ENCODE data around the gene KCNT2.

KCNT2 gene

GRCh38 chr1:196214866-196215265 lies 393.4 kb downstream of the KCNT2 start:
- no peaks in the 10 kb centered on the region for H3K27me3 ChIP-seq (ENCODE audit: low read depth, low read length)
- H3K27ac ChIP-seq (ENCODE audit: low read length) = no peak overlapping the region
- no peak overlapping the region for H3K4me2 ChIP-seq (ENCODE audit: low read length)
- H3K79me2 ChIP-seq (ENCODE audit: low read length) = no peaks in the 10 kb centered on the region
- 0 out of 2 replicates have a peak, but pooled peaks cover 3% of the 10 kb centered on the region for H3K9me3 ChIP-seq (ENCODE audit: insufficient read depth, low read length)
- H3K9ac ChIP-seq (ENCODE audit: low read length) = no peak overlapping the region
- peaks cover 39% of the 10 kb centered on the region for H3K4me1 ChIP-seq (ENCODE audit: low read length)
- H3K4me3 ChIP-seq (ENCODE audit: low read length) = no peak overlapping the region
- H3K36me3 ChIP-seq (replicated peaks; ENCODE audit: low read depth, low read length) = peaks cover 10% of the 10 kb centered on the region
- no peaks in the 10 kb centered on the region for H4K20me1 ChIP-seq (ENCODE audit: insufficient read depth, low read length)
- H2AFZ ChIP-seq (ENCODE audit: low read depth, low read length) = no peak overlapping the region
- no peak for TF ChIP-seq EZH2phosphoT487 (IDR thresholded peaks at IDR 0.05; ENCODE audit: low read depth)

- peaks cover 9% of the 10 kb centered on the region for H3K36me3 ChIP-seq (replicated peaks; ENCODE audit: low read depth, low read length)
- H3K27ac ChIP-seq (ENCODE audit: low read length) = no peak overlapping the region
- H3K4me2 ChIP-seq (ENCODE audit: low read length) = no peak overlapping the region
- TF ChIP-seq EZH2phosphoT487 (IDR thresholded peaks at IDR 0.05; ENCODE audit: low read depth) (no peak), CTCF (IDR thresholded peaks at IDR 0.05; ENCODE audit: low read depth, low read length) (no peak)
- H3K4me1 ChIP-seq (ENCODE audit: low read length) = peaks cover 2% of the 10 kb centered on the region
- no peak overlapping the region for H3K4me3 ChIP-seq (ENCODE audit: low read length)
- no peak overlapping the region for H3K9ac ChIP-seq (ENCODE audit: low read length)
- H3K79me2 ChIP-seq (ENCODE audit: low read length) = no peaks in the 10 kb centered on the region
- peaks cover 8% of the 10 kb centered on the region; the same call in 1 of the 2 replicates for H3K9me3 ChIP-seq (ENCODE audit: insufficient read depth, low read length)
- H4K20me1 ChIP-seq (ENCODE audit: insufficient read depth, low read length) = no peaks in the 10 kb centered on the region
- H3K27me3 ChIP-seq (ENCODE audit: low read depth, low read length) = no peaks in the 10 kb centered on the region
- no peak overlapping the region for H2AFZ ChIP-seq (ENCODE audit: low read depth, low read length)
These were observed 398.3 kb downstream of the KCNT2 start for GRCh38 chr1:196209983-196210382.

GRCh38 chr1:196209265-196209664 lies 399.0 kb downstream of the KCNT2 start:
- no peak overlapping the region for H3K4me3 ChIP-seq (ENCODE audit: low read length)
- no peak overlapping the region for H3K27ac ChIP-seq (ENCODE audit: low read length)
- H3K9ac ChIP-seq (ENCODE audit: low read length) = no peak overlapping the region
- no peak overlapping the region for H2AFZ ChIP-seq (ENCODE audit: low read depth, low read length)
- H3K79me2 ChIP-seq (ENCODE audit: low read length) = no peaks in the 10 kb centered on the region
- peaks cover 8% of the 10 kb centered on the region; the same call in 1 of the 2 replicates for H3K9me3 ChIP-seq (ENCODE audit: insufficient read depth, low read length)
- H3K36me3 ChIP-seq (replicated peaks; ENCODE audit: low read depth, low read length) = peaks cover 4% of the 10 kb centered on the region
- no peaks in the 10 kb centered on the region for H4K20me1 ChIP-seq (ENCODE audit: insufficient read depth, low read length)
- H3K27me3 ChIP-seq (ENCODE audit: low read depth, low read length) = no peaks in the 10 kb centered on the region
- TF ChIP-seq CTCF (IDR thresholded peaks at IDR 0.05; ENCODE audit: low read depth, low read length) (no peak), EZH2phosphoT487 (IDR thresholded peaks at IDR 0.05; ENCODE audit: low read depth) (no peak)
- H3K4me2 ChIP-seq (ENCODE audit: low read length) = no peak overlapping the region
- no peaks in the 10 kb centered on the region for H3K4me1 ChIP-seq (ENCODE audit: low read length)

DNA sequence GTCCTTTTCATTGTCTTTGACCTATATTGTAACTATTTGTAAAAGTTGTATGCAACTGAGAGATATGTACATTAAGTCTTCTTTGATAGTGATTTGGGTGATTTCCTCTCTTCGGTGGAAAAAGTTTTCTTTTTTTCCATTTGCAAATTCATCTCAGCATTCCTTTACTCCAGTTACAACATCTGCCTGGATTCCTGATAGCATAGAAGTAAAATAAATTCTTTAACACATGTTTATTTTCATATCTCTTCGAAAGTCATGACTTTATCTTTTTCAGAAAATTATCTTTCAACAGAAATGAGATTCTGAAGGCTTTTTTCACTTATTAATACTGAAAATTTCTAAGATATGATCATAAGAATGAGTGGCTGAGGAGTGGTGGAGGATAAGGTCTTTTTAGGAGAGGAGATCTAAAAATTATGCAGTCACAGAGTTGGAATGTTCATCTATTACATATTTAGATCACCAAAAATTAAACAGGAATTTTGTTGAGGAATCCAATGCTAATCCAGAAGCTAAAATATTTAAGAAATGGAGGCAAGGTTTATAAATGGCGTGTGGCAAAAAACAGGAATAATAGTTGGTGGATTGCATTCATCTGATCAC lies 400.5 kb downstream of the KCNT2 start:
- peaks cover 8% of the 10 kb centered on the region; the same call in 1 of the 2 replicates for H3K9me3 ChIP-seq (ENCODE audit: insufficient read depth, low read length)
- no peak overlapping the region for H3K4me3 ChIP-seq (ENCODE audit: low read length)
- no peaks in the 10 kb centered on the region for H3K36me3 ChIP-seq (replicated peaks; ENCODE audit: low read depth, low read length)
- H3K27ac ChIP-seq (ENCODE audit: low read length) = no peak overlapping the region
- TF ChIP-seq EZH2phosphoT487 (IDR thresholded peaks at IDR 0.05; ENCODE audit: low read depth) (no peak), CTCF (IDR thresholded peaks at IDR 0.05; ENCODE audit: low read depth, low read length) (no peak)
- no peaks in the 10 kb centered on the region for H3K79me2 ChIP-seq (ENCODE audit: low read length)
- H3K4me1 ChIP-seq (ENCODE audit: low read length) = no peaks in the 10 kb centered on the region
- H2AFZ ChIP-seq (ENCODE audit: low read depth, low read length) = no peak overlapping the region
- H3K9ac ChIP-seq (ENCODE audit: low read length) = no peak overlapping the region
- no peaks in the 10 kb centered on the region for H3K27me3 ChIP-seq (ENCODE audit: low read depth, low read length)
- H3K4me2 ChIP-seq (ENCODE audit: low read length) = no peak overlapping the region
- no peaks in the 10 kb centered on the region for H4K20me1 ChIP-seq (ENCODE audit: insufficient read depth, low read length)

All from OCI-LY3 (cell line).